ENCODE measurements around the gene DIABLO. TPM values are rescaled to one million over a fixed set of nuclear protein-coding genes. Genes with fewer than 3 reads are reported as not detected.

Gene DIABLO
- polyA plus RNA-seq, 5 donors: 50.3 to 62.1 (median 59.5) TPM

GRCh38 chr12:122159882-122160281 is 66.0 kb downstream of the DIABLO start:
- DNase-seq: no peak

- no peak for DNase-seq
Observed at GRCh38 chr12:122158700-122159285, 67.1 kb downstream of the DIABLO start.

Other genes starting within 250 kb of the DIABLO start
- gene BCL7A, start 204.2 kb downstream of the DIABLO start, polyA plus RNA-seq (ENCODE audit: insufficient read depth in 1 of 5, insufficient read length in 5 of 5, low replicate concordance in 1 of 5): 10 to 100 TPM; 13.9 to 17.9 (median 16.6) TPM
- 10 to 100 TPM; 55.8 to 87.5 (median 83.7) TPM for gene MLXIP, start 147.3 kb downstream of the DIABLO start, polyA plus RNA-seq (ENCODE audit: insufficient read depth in 1 of 5, insufficient read length in 5 of 5, low replicate concordance in 1 of 5)
- gene IL31, start 51.8 kb downstream of the DIABLO start, polyA plus RNA-seq (ENCODE audit: insufficient read depth in 1 of 5, insufficient read length in 5 of 5, low replicate concordance in 1 of 5): not detected
- gene LRRC43, start 42.9 kb downstream of the DIABLO start, polyA plus RNA-seq (ENCODE audit: insufficient read depth in 1 of 5, insufficient read length in 5 of 5, low replicate concordance in 1 of 5): 1 to 10 TPM in 4 of 5 donors, under 1 TPM in 1; 0.67 to 4.5 (median 3.4) TPM
- gene B3GNT4, start 22.3 kb downstream of the DIABLO start, polyA plus RNA-seq (ENCODE audit: insufficient read depth in 1 of 5, insufficient read length in 5 of 5, low replicate concordance in 1 of 5): 1 to 10 TPM in 2 of 5 donors, under 1 TPM in 3; 0.38 to 1.3 (median 0.98) TPM
- gene VPS33A, start 40.4 kb upstream of the DIABLO start, polyA plus RNA-seq (ENCODE audit: insufficient read depth in 1 of 5, insufficient read length in 5 of 5, low replicate concordance in 1 of 5): 10 to 100 TPM in 4 of 5 donors, 1 to 10 TPM in 1; 9.9 to 17.8 (median 15.3) TPM
- 10 to 100 TPM; 24.4 to 33.6 (median 31.2) TPM for gene CLIP1, start 196.6 kb upstream of the DIABLO start, polyA plus RNA-seq (ENCODE audit: insufficient read depth in 1 of 5, insufficient read length in 5 of 5, low replicate concordance in 1 of 5)